ENCODE measurements around the gene CD22. TPM values are rescaled to one million over a fixed set of nuclear protein-coding genes. Genes with fewer than 3 reads are reported as not detected.

CD22 gene
- total and polyA plus RNA-seq, 2 of the 8 experiments (the other 6 are each of a cell fraction or from before 2014, with no cell fraction given) = 0.06 to 0.60 TPM

DNA sequence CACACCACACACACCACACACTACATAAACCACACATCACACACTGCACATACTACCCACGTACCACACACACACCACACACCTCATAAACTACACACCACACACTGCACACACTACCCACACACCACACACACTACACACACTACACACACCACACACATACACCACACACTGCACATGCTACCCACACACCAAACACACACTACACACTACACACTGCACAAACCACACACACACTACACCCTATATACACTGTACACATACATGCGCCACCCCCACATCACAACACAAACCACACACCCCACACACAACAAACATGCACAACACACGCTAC is 31.5 kb upstream of the CD22 start (continued):
- no peak for TF ChIP-seq CBX8 (IDR thresholded peaks at IDR 0.05; ENCODE audit: borderline replicate concordance, low read depth, low read length)
- no peak for TF ChIP-seq JUN (IDR thresholded peaks at IDR 0.05; ENCODE audit: low read depth, low read length)

All from H1 (cell line).